Measurements from ENCODE around the gene KANSL3.

GRCh38 chr2:96591494-96591893 is 46.6 kb downstream of the KANSL3 start:
- TF ChIP-seq EZH2phosphoT487 (IDR thresholded peaks at IDR 0.05; ENCODE audit: insufficient read depth, low read depth) = no peak
- TF ChIP-seq EZH2 (IDR thresholded peaks at IDR 0.05; ENCODE audit: insufficient read depth, poor library complexity, severe bottlenecking) = no peak
